Upper lobe of right lung (tissue), 1 donor: ENCODE measurements around the gene ANKH. TPM values are rescaled to one million over a fixed set of nuclear protein-coding genes. Genes with fewer than 3 reads are reported as not detected.
"Not testable (repeated sequence)": the region's sequence is repeated elsewhere in the genome, so short reads cannot be mapped to it uniquely, and the experiment has no call there.

Source experiments
- ATAC-seq: fragments of 200-7000 bp; cut with Tn5 transposase; one replicate; pipeline ENCODE4 v1.9.1; 2020; ENCODE audit warnings: mild to moderate bottlenecking, moderate library complexity
- DNase-seq: peaks from one replicate; pipeline ENCODE4 v3.0.0-alpha.2; 2020
- H3K27ac ChIP-seq: fragments of 200-600 bp; one replicate; pipeline ENCODE4 v1.8.0; 2022
- H3K27me3 ChIP-seq: fragments of 200-600 bp; one replicate; pipeline ENCODE4 v1.8.0; 2022; ENCODE audit warnings: mild to moderate bottlenecking
- H3K36me3 ChIP-seq: fragments of 200-600 bp; one replicate; pipeline ENCODE4 v1.8.0; 2022
- H3K4me1 ChIP-seq: fragments of 200-600 bp; one replicate; pipeline ENCODE4 v1.8.0; 2022
- H3K4me3 ChIP-seq: fragments of 200-600 bp; one replicate; pipeline ENCODE4 v1.8.0; 2022; ENCODE audit warnings: mild to moderate bottlenecking
- H3K9me3 ChIP-seq: fragments of 200-600 bp; one replicate; pipeline ENCODE4 v1.8.0; 2022
- CTCF ChIP-seq: fragments of 200-600 bp; IDR thresholded peaks from one replicate; pipeline ENCODE4 v1.8.0; 2022; ENCODE audit warnings: antibody characterized with exemption
- intact Hi-C: fragments of 100-400 bp; cut with DNase I; formaldehyde crosslinking; loops from one replicate; pipeline ENCODE4 v1.11.0; 2022
- total RNA-seq: library from RNA; stranded (reverse); fragmentation: NEBNext Ultra II Directional; extraction: Animal tissue kit (Norgen Biotek cat#: 25700); gene quantifications from one replicate; pipeline ENCODE4 v1.2.1, GENCODE V29; 2021
- donor health status: DM: no; HTN: yes; CAD: no; lungs with severe emphysema.

The ANKH gene
- total RNA-seq, 1 donor from 2014 or later = 67.2 TPM

DNA sequence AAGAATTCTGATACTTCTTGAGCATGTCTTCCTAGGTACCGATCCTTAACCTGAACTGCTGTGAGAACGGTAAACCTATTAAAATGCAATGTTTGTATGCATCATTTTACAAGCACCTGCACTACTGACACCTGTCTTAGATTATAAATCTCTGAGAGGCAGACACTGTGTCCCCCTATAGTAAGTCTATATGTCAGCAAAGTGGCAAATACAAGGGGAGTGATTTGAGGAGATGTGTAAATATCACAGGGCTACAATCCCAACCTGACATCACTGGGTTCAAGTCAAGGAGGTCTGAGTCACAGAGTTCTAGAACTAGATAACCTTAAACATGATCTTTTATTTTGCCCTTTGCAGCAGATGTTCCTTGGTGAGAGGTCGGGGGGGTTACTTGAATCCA is 64.1 kb downstream of the ANKH start:
- H3K27me3 ChIP-seq = no peaks in the 10 kb centered on the region
- no peaks in the 10 kb centered on the region for H3K9me3 ChIP-seq
- no peak for ATAC-seq
- DNase-seq = no peak
- H3K27ac ChIP-seq = no peak overlapping the region
- no peak for TF ChIP-seq CTCF
- H3K4me1 ChIP-seq = peaks cover 11% of the 10 kb centered on the region
- H3K4me3 ChIP-seq = no peak overlapping the region
- H3K36me3 ChIP-seq = no peaks in the 10 kb centered on the region
- intact Hi-C loops = no loop called here

DNA sequence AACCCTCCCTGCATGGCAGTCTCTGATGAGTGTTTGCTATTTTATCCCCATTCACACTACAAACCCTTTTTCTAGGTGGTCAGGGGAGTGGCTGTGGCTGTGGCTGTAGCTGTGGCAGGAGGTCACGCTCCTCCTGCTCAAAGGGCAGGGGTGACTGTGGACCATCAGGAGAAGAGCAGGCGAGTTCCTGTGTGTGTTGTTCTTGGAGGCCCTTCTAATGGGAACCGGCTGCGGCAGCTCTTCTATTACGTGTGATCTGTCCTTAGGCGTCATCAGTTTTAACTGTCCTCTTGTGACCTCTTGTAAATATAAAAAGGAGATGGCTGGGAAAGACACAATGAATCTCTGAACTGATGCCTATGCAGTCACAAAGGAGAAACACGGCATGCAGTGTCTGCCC is 65.1 kb downstream of the ANKH start:
- intact Hi-C loops = no loop called here
- H3K27me3 ChIP-seq = no peaks in the 10 kb centered on the region
- TF ChIP-seq CTCF = no peak
- no peaks in the 10 kb centered on the region for H3K36me3 ChIP-seq
- H3K4me3 ChIP-seq = no peak overlapping the region
- H3K9me3 ChIP-seq = no peaks in the 10 kb centered on the region
- DNase-seq = no peak
- H3K4me1 ChIP-seq = peaks cover 11% of the 10 kb centered on the region
- ATAC-seq = peak; percentile 24
- H3K27ac ChIP-seq = no peak overlapping the region

- TF ChIP-seq CTCF = no peak
- intact Hi-C loops = no loop called here
These were observed 69.0 kb downstream of the ANKH start for GRCh38 chr5:14802541-14802940.

DNA sequence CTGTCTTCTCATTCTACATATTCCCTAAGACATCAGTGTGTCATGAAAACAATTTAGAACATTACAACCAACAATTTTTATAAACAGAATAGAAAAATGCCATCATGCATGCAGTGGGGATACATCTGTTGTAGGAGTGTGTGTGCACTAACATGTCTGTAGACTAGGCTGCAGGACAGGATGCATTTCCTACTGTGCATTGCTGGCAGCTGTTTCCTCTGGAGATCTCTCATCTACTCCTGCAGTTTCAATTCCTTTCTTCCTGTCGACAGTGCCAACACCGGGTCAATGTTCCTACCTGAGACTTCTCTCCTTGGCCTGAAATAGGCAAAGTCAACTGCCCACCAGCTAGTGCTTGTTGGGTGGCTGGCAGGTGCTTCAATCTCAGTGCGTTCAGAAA is 69.8 kb downstream of the ANKH start:
- no peak for ATAC-seq
- no peak for DNase-seq
- Histone ChIP-seq H3K27me3 (no peaks in the 10 kb centered on the region), H3K4me1 (no peaks in the 10 kb centered on the region), H3K36me3 (no peaks in the 10 kb centered on the region), H3K9me3 (no peaks in the 10 kb centered on the region), H3K4me3 (no peak overlapping the region), H3K27ac (no peak overlapping the region)
- no peak for TF ChIP-seq CTCF
- intact Hi-C loops = no loop called here

More at GRCh38 chr5:14802541-14802940, 69.0 kb downstream of the ANKH start:
- Histone ChIP-seq H3K27ac (no peak overlapping the region), H3K9me3 (no peaks in the 10 kb centered on the region), H3K36me3 (no peaks in the 10 kb centered on the region), H3K27me3 (no peaks in the 10 kb centered on the region), H3K4me3 (no peak overlapping the region), H3K4me1 (no peaks in the 10 kb centered on the region)
- ATAC-seq = no peak
- DNase-seq = no peak

DNA sequence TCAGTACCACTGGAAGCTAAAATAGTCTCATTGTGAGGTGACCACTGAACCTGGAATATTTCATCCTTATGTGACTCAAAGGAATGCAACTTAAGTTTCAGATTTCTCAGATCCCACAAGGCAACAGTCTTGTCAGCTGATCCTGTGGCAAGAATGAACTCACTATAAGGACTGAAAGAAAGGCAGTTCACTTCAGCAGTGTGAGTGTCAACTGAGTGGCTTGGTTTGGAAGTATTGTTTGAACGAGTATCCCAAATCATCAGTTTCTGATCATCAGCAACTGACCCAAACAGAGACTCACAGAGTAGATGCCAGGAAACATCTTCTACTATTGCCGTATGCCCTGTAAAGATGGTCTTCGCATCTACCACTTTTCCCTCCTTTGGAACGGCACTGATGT is 74.2 kb downstream of the ANKH start:
- H3K4me3 ChIP-seq, H3K27ac ChIP-seq, intact Hi-C loops, DNase-seq, H3K4me1 ChIP-seq, ATAC-seq, H3K27me3 ChIP-seq, H3K36me3 ChIP-seq, H3K9me3 ChIP-seq: not testable (repeated sequence)

DNA sequence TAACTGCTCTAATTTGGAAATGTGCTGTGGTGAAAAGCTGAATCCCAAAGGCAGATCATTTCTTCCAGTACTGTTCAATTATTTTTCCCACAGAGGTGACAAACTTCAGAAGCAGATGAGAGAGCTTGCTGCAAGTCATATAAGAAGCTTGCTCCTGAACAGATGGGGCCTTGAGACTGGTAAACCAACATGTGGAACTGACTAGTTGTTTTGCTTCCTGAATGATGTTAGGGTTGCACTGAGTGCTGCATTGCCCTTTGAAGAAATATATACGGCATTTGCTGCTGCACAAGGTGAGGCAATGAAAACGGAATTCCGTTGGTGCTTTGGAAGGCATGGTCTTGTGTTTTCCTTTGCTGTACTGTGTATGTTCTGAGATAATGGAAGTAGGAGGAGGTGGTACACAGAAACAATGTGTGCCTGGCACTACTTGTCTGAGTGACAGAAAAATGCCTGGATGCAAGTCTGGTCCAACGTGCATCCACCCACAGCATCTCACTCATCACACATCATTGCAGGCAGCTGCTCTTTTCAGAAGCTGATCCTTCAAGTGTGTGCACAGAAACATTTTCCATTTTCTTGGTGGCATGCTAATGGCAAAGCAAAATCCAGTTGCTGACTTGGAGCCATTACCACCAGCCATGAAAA is 76.9 kb downstream of the ANKH start:
- ATAC-seq (no peak), DNase-seq (no peak)
- H3K9me3 ChIP-seq = no peaks in the 10 kb centered on the region
- no peak for TF ChIP-seq CTCF
- H3K36me3 ChIP-seq = no peaks in the 10 kb centered on the region
- intact Hi-C loops = no loop called here
- no peaks in the 10 kb centered on the region for H3K27me3 ChIP-seq
- no peak overlapping the region for H3K27ac ChIP-seq
- H3K4me3 ChIP-seq = no peak overlapping the region
- H3K4me1 ChIP-seq = no peaks in the 10 kb centered on the region
